ENCODE data around the gene TMEM238L.

- TF ChIP-seq, protein P1, sequence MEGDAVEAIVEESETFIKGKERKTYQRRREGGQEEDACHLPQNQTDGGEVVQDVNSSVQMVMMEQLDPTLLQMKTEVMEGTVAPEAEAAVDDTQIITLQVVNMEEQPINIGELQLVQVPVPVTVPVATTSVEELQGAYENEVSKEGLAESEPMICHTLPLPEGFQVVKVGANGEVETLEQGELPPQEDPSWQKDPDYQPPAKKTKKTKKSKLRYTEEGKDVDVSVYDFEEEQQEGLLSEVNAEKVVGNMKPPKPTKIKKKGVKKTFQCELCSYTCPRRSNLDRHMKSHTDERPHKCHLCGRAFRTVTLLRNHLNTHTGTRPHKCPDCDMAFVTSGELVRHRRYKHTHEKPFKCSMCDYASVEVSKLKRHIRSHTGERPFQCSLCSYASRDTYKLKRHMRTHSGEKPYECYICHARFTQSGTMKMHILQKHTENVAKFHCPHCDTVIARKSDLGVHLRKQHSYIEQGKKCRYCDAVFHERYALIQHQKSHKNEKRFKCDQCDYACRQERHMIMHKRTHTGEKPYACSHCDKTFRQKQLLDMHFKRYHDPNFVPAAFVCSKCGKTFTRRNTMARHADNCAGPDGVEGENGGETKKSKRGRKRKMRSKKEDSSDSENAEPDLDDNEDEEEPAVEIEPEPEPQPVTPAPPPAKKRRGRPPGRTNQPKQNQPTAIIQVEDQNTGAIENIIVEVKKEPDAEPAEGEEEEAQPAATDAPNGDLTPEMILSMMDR (conservative IDR thresholded peaks at IDR 0.05; ENCODE audit: low read length) = no peak
- no peak for TF ChIP-seq EZH2phosphoT487 (IDR thresholded peaks at IDR 0.05; ENCODE audit: borderline replicate concordance)
Observed at GRCh38 chr17:10773391-10773790, 30.5 kb downstream of the TMEM238L start.
